CD4-positive, alpha-beta T cell treated with Interferon alpha-2 for 1 hour (primary cell): ENCODE results near the gene PSMA5.
"Not testable (repeated sequence)": the region's sequence is repeated elsewhere in the genome, so short reads cannot be mapped to it uniquely, and the experiment has no call there.

Experiments used
- DNase-seq, 2 donors: peaks; one replicate each; pipeline ENCODE4 v3.0.0-alpha.2; 2020 to 2022

The PSMA5 gene

GRCh38 chr1:109432336-109432735 is 6.1 kb upstream of the PSMA5 start:
- no peak for DNase-seq

- DNase-seq: no peak
Measured at GRCh38 chr1:109427171-109427467, 871 bp upstream of the PSMA5 start.

GRCh38 chr1:109425391-109426280 is 612 bp downstream of the PSMA5 start:
- DNase-seq: peak; percentile 61 to 74

GRCh38 chr1:109423498-109423897 is 2.8 kb downstream of the PSMA5 start:
- no peak for DNase-seq

- DNase-seq: no peak
Measured at GRCh38 chr1:109412551-109412950, 13.7 kb downstream of the PSMA5 start.

GRCh38 chr1:109404838-109405237 is 21.4 kb downstream of the PSMA5 start:
- peak in 1 of 2 donors; percentile 15 for DNase-seq

- DNase-seq: no peak
Measured at GRCh38 chr1:109402025-109402424, 24.2 kb downstream of the PSMA5 start.

- no peak for DNase-seq
Measured at GRCh38 chr1:109400035-109400655, 26.1 kb downstream of the PSMA5 start.

GRCh38 chr1:109399326-109399957 is 26.8 kb downstream of the PSMA5 start:
- DNase-seq: peak in 1 of 2 donors; percentile 77

- DNase-seq: no peak
Measured at GRCh38 chr1:109398343-109399225, 27.7 kb downstream of the PSMA5 start.

- DNase-seq: peak; percentile 42 to 63
Measured at GRCh38 chr1:109397581-109398342, 28.5 kb downstream of the PSMA5 start, which contains the start of gene SORT1. Gene SORT1, minus strand, starts transcription at chr1:109397918. Its CDS starts 26 bp downstream, at chr1:109397892.

- DNase-seq: no peak
Measured at GRCh38 chr1:109396871-109397580, 29.2 kb downstream of the PSMA5 start.

GRCh38 chr1:109396513-109396839 is 29.8 kb downstream of the PSMA5 start:
- DNase-seq: no peak

- DNase-seq: no peak
Measured at GRCh38 chr1:109395602-109396512, 30.4 kb downstream of the PSMA5 start.

GRCh38 chr1:109395282-109395599 is 31.0 kb downstream of the PSMA5 start:
- DNase-seq: not testable (repeated sequence)

- DNase-seq: no peak
Measured at GRCh38 chr1:109394591-109395281, 31.5 kb downstream of the PSMA5 start.

GRCh38 chr1:109393617-109394233 is 32.5 kb downstream of the PSMA5 start:
- DNase-seq: no peak

GRCh38 chr1:109392788-109393616 is 33.2 kb downstream of the PSMA5 start:
- no peak for DNase-seq
